SKM-1 treated with dmso at 0.1 percent for 144 hours (cell line): ENCODE results near the gene LEF1.

Source experiments
- DNase-seq: peaks from one replicate; lab custom pipeline; 2025; ENCODE audit not compliant: unreplicated experiment; lab: John Stamatoyannopoulos, UW

Gene LEF1

DNA sequence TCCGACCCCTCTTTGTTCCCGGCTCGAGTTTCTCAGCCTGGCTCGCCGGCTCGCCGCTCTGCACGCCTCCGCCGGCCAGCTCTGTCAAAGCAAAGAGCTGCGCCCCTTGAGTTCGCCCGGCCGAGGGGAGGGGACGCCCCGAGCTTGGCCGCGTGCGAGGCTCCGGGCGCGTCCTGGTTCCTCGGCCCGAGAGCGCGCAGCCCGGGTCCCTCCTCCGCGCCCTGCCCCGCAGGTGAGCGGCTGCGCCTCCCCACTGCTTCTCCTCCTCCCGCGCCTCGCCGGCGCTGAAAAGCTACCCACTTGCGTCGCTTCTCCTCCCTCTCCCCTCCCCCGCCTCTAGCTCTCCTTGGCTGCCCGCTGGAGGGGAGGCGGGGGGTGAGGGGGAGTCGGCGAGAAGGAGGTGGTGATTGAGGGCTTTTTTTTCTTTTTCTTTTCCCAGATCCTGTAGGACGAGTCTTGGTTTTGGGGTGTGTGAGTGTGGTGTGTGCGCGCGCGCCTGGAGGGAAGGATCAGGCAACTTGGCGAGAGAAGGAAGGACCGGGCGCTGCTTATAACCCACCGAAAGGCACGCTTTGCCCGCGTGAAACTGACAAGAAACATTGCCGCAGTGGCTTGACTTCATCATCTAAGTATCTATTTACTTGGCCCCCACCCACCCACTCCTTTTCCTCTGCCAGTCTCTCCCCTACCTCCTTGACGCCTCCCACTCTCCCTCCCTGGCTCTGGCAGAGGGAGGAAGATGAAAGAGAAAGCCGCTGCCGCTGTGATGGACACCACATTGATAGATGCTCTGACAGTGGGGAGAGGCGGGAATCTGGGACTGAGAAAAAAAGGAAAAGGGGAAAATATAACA is at the start of gene LEF1:
Gene LEF1, minus strand, starts transcription at position 262 of the 853 bp plus-strand sequence. CDS start 1,165 bp downstream, outside the sequence.
- no peak for DNase-seq

DNA sequence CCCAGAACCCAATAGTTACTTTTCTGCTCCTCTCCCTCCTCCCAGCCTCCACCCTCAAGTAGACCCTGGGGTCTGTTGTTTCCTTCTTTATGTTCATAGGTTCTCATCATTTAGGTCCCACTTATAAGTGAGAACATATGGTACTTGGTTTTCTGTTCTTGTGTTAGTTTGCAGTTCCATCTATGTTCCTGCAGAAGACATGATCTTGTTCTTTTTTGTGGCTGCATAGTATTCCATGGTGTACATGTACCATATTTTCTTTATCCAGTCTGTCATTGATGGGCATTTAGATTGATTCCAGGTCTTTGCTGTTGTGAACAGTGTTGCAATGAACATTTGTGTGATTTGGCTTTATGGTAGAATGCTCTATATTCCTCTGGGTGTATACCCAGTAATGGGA is 47.8 kb upstream of the LEF1 start:
- no peak for DNase-seq

DNA sequence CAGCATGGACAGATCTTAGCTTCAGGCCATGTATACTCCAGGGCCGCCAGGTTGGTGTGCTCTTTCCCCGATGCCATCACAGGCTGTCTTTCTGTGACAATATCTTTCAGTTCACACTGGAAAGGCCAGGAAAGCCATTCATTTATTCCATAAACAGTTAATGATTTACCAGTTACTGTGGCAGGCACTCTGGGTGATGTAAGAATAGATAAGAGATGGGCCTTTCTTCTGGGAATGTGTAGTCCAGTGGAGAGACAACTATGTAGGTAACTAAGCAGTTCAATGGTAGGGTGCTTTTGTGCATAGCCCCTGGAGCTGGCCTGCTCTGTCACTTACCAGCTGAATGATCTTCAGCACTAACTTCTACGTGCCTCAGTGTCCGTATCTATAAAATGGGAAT is 46.3 kb upstream of the LEF1 start:
- DNase-seq, result no peak

DNA sequence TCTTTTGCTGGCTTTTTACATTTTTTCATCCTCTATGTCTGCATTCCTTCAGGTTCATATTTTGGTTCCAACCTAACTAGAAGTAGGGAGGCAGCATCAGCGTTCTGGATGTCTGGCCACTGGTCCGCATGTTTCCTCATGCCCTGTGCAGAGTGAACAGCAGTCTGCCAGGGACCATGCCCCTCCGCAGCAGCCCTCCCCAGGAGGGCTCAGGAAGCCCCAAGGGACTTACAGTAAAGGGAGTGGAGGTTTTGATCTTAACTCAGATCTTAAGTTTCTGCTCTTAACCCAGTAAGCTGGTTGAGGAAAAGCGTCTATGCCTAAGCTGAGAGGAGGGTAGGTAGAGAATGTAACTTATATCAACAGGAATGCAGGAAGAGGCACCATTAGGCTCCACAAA is 45.0 kb upstream of the LEF1 start:
- DNase-seq, result no peak

DNA sequence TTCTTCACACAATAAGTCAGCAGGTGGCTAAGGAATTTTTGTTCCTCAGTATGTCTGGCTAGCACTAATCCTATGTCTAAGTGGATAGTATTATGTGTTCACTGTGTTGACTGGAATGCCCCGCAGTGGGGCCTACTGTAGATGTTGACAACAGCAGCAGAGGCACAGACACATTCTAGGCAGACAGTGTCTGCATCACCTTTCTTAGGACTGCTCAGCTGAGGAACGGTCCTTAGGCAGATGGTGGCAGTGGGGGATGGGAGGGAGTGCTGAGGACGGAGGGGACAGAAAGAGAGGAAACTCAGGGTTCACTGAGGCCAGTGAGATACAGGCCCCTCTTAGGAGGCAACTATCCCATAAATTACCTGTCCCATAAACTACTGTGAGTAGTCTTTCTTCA is 44.6 kb upstream of the LEF1 start:
- DNase-seq, result no peak

DNA sequence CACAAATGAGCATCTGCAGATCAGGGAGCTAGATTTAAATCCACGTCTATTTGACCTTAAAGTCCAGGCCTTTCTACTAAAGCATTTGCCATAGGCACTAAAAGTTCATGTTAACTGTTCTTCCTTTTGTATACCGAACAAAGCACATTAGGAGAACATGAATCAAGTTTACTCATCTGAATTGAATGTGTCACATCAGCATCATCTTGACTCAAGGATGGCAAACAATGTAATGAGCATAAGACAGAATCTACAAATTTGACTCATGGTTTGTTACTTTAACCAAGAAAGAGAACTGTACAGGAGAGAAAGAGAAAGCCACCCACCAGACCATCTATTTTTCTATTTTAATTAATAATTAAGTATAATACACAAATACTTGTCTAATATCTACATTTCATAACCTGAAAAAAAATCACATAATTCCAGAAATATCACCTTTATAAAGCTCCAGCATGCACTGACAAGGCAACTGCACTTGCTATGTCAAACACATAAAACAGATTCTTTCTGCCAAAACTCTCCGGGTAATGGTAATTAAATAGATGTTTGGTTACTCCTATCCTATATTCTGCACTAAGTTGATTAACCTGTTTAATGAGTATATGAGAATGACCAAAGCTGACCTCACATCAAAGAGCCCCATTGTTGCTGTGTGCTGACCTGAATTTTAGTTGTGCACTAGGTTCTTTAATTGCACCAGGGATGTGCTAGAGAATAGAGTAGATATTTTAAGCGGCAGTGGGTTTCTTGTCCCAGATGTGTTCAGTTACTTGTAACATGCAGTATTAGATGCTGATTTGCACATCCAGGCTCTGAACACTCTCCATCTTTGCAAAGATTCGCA is 42.5 kb upstream of the LEF1 start:
- DNase-seq, result no peak

DNA sequence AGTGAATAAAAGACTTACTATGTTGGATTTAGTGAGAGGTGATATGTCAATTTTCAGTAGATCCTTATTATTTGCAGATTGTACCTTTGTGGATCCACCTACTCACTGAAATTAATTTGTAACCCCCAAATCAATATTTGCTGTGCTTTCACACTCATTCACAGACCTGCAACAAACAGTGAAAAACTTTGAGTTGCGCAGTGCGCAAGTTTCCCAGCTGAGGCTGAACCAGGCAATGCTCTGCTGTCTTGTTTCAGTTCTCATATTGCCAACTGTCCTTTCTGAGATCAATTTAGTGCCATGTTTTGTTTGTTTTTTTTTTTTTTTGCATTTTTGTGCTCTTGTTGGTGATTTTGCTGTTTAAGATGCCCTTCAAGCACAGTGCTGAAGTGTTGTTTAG is 40.8 kb upstream of the LEF1 start:
- DNase-seq, result no peak

DNA sequence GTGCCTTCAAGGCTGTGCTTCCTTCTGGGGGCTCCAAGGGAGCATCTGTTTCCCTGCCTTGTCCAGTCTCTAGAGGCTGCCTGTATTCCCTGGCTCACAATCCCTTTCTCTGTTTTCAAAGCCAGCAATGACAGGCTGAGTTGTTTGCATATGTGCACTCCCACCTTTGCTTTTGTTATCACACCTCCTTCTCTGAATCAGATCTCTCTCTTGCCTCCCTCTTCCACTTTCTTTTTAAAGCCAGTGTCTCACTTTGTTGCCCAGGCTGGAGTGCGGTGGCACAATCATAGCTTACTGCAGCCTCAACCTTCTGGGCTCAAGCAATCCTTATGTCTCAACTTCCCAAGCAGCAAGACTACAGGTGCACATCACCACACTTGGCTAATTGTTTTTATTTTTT is 37.1 kb upstream of the LEF1 start:
- DNase-seq, result no peak

DNA sequence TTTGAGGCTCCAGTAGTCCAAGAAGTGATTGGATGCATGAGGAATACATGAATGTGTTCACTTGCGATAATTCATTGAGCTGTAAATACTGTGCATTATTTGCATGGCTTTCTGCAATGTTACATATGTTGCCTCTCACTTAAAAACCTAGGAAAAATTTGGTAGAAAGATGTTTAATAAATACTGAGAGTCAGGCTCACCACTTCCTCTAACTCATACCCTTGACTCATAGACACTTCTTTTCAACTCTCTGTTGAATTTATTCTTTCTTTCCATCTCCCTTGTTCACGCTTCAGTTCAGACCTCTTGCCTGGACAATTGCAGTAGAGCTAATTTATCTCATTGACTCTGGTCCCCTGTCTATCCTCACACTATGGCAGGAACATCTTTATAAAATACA is 35.8 kb upstream of the LEF1 start:
- DNase-seq, result no peak

DNA sequence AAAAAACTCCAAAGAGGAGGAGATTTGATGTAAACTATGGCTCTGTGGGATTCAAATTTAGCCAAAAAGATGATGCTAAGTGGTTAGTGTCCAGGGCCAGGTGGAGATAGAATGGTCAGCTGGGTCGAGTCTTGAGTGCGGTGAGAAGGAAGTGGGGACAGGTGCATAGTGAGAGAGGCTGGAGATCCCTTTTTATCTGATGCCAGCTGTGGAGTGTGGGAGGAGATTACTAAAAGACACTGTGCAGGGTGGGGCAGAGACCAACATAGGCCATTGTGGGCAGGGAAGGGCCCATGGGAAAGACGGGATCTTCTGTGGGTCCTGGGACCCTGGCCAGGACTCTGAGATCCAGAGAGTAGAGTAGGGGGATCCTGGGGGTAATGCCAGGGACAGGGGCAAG is 34.6 kb upstream of the LEF1 start:
- no peak for DNase-seq

DNA sequence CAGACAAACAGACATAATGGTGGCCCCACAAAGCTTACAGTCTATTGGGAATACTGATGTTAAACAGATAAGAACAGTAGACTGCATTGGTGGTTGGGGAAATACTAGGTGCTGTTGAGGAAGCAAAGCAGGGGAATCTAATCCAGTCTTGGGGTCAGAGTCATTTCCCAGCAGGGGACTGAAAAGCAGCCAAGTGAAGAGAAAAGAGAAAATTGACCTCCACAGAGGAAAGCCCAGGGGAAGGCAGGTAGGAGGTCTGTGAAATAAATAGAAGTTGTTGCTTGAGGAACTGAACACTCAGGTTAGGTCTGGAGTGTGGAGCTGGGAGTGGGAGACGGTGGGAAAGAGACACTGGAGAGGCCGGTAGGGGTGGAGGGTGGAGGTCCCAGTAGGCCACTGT is 33.0 kb upstream of the LEF1 start:
- no peak for DNase-seq

DNA sequence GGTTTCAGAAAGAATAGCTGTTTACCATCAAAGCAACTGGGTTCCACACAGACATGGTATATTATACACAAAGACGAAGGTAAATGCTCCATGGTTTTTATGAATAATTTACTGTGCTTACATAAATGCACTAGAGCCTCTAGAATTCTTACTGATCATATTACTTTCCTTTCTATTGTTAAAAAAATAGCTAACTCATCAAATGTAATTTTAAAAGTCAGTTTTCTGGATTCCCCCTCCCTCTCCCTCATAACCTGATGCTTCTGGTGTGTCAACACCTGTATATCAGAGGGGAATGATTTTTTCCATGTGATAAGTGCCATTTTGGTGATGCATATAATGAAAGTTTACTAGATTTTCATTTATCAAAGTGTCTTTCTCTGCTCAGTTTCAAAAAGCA is 31.1 kb upstream of the LEF1 start:
- DNase-seq, result no peak

DNA sequence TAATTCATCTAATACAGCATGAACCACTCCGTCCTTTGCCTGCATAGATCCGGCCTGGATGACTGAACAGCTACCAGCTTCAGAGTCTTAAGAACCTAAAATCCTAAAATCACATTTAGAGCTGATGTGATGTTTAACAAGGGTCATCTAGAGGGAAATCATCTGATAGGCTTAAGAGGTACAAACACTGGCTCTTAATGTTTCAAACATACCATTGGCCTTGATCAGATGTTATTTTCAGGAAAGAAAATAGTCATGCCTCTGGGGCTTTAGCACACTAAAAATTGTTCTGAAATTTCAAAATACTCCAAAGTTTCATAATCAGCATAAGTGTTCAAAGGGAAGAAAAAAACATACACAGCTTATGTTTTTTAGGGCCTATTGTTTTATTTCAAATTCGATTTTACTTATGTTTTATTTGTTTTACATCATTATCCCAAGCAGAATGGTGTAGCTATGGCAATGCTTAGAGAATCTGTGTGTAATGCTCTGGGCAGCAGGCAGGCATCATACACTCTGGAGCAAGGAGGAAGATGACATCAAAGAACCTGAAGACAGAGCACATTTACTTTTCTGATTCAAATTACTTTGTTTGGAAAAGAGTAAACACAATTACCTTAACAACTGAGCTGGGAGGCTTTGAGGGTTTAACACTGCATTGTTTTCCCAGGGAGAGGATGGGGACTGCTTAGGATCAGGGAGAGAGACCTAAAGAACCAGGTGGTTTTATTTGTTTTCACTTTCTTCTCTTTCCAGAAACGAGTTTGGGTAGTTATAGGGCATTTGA is 25.3 kb upstream of the LEF1 start:
- no peak for DNase-seq

DNA sequence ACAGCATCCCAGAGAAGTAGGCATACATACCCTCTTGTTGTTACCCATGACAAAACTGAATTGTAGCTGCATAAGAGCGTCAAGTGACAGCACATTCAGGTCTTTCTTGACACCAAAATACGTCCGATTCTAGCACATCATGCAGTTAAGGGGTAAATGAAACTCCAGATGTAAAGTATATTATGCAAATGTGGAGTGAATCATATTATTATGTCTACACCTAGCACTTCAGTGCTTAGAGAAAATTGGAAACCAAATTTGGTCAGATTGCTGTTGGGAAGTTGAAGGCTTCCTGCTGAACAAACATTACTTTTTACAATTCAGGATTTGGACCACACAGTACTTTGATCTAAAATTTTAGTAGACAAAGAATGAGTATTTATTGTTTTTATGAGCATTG is 24.2 kb upstream of the LEF1 start:
- no peak for DNase-seq

DNA sequence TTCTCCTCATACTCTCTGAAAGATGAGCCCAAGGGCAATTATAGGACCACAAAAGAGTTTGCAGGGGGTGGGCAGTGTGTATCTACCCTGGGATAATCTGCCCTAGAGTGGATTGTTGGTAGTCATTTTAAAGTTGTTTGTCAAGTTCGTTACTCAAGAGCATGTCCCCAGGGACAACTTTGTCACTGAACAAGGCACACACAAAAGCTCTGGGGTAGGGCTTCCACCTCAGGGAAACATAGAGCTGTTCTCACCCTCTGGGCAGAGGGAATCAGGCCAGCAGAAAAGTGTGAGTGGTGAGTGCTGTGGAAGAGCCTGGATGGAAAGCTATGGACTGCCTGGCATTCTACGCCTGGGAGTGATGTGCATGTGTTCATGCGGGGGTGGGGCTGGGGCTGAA is 23.3 kb upstream of the LEF1 start:
- no peak for DNase-seq

DNA sequence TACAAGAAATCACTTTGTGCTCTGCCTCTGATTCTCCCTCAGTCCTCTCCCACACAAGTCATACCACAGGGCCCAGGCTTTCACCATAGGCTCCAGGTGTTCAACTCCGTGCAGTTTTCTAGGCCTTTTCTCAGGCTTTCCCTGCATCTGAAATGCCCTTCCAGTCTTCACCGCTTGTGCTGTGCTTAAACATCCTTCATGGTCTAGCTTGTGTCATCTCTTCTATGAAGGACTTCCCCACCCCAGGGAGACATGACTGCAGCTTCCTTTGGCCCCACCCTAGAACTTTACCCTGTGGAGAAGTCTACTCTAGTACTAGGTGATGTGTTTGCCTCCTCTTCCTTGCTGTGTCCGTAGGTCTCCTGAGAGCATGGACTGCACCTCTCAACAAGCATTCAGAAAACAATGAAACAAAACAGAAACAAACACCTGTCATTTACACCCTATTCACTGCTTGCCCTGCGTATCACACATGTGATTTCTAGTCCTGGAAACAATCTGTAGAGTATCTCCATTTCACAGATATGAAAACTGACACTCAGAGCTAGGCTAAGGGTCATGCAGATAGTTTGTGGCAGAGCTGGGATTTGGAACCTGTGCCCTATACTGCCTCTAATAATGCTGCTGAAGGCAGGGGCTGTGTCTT is 22.7 kb upstream of the LEF1 start:
- DNase-seq, result no peak

DNA sequence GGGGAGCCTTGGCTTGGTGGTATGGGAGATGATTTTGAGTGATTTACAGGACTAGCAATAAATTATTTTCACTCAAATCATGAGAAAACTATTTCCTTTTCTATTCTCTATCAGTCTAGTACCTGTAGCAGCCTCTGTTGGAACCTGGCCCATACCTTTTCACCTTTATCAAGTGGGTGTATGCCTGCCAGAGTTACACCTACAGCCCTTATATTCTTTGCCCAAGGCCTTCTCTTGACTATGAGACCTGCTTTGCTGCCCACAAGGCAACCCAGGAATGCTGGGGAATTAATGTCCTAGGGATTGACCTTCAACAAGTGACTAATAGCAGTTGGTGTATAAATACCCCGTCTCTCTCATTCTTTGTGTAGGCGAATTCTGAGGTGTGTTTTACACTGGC is 20.0 kb upstream of the LEF1 start:
- DNase-seq, result no peak

DNA sequence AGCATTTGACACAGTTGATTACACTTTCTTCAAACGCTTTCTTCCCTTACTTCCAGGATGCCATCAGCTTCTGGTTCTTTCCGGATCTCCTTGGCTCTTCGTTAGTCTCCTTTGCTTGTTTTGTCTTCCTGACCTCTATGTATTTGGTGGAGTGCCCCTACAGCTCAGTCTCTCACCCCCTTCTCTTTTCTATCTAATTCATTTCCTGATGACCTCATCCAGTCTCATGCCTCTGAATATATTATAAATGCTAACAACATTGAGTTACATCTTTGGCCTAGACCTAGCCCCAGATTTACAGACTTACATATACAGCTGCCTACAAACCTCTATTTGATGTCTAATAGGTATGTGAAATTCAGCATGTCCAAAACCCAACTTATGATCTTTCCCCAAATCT is 16.5 kb upstream of the LEF1 start:
- DNase-seq, result no peak

DNA sequence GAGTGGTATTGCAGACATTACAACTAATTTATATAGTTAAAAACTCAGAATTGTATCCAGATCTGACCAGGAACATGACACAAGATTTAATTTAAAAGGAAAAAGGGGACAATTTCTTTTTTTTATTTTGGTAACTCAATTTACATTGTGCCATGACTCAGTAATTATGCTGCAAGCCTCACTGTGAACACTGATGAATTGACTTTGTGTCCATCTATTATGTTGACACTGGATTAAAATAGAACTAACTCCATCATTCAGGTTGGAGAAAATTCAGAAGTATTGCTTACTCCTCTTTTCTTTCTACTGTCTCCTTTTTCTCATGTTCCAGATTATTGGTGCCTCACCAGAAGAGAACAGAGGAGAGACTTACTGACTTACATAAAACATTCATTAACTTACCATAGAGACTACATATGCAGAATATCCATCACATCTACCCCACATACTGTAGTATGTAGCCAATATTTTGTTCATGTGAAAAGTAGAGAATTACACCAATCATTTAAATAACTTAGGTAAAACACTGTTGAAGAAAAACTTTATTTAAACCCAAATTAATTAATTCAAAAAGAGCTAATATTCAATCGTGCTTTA is 15.8 kb upstream of the LEF1 start:
- no peak for DNase-seq

DNA sequence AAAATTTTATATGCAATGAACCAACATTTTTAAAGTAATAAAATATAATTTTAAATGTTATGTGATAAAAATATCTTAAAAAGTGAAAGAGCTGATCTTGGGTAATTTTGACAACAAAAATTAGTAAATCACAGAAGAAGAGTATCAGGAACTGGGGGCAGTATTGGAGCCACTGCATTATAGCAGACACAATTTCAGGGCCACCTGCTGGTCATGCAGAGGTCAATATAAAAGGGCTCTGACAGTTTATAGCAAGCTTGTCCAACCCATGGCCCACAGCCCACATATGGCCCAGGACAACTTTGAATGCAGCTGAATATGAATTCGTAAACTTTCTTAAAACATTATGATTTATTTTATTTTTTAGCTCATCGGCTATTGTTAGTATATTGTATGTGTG is 13.0 kb upstream of the LEF1 start:
- DNase-seq, result no peak

DNA sequence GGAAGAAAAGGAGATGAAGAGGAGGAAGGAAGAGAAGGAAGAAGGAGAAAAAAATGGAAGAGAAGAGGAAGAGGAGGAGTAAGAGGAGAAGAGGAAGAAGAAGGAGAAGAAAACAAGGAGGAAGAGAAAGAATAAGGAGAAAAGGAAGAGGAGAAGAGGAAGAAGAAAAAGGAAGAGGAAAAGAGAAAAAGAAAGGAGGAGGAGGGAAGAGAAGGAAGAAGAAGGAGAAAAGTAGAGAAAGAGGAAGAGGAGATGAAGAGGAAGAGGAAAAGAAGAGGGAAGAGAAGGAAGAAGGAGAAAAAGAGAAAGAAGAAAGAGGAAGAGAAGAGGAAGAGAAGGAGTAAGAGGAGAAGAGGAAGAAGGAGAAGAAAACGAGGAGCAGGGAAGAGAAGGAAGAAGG is 11.8 kb upstream of the LEF1 start:
- no peak for DNase-seq
